ENCODE results near the gene FAM149A. TPM values are rescaled to one million over a fixed set of nuclear protein-coding genes. Genes with fewer than 3 reads are reported as not detected.
A peak's percentile ranks its signal among the peaks of the same experiment; 100 is the strongest.

FAM149A gene
- total RNA-seq, 1 donor from 2014 or later = 22.9 TPM

DNA sequence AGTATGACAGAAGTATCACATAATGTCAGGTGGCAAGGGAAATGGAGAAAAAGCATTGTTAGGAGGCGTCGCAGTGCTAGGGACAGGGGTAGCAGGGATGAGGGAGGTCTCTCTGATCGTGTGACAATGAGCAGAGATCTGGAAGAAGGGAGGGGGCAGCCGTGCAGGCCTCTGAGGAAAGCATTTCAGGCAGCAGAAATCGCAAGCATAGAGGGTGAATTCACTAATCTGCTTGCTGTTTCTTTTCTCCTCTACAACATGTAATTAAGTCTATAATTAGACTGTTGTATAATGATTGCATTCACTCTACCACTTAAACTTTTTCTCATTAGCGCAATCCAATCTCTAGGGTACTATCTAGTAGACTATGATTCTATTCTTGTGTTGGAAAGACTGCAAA is 96.0 kb downstream of the FAM149A start:
- Histone ChIP-seq H3K4me3 (ENCODE audit: low read depth, low read length) (no peak overlapping the region), H3K27me3 (ENCODE audit: control insufficient read depth, insufficient read depth, low read length) (no peaks in the 10 kb centered on the region), H3K36me3 (ENCODE audit: control insufficient read depth, insufficient read depth, low read length) (no peaks in the 10 kb centered on the region)
- DNase-seq (ENCODE audit: low read depth) = no peak
- TF ChIP-seq, protein P1, sequence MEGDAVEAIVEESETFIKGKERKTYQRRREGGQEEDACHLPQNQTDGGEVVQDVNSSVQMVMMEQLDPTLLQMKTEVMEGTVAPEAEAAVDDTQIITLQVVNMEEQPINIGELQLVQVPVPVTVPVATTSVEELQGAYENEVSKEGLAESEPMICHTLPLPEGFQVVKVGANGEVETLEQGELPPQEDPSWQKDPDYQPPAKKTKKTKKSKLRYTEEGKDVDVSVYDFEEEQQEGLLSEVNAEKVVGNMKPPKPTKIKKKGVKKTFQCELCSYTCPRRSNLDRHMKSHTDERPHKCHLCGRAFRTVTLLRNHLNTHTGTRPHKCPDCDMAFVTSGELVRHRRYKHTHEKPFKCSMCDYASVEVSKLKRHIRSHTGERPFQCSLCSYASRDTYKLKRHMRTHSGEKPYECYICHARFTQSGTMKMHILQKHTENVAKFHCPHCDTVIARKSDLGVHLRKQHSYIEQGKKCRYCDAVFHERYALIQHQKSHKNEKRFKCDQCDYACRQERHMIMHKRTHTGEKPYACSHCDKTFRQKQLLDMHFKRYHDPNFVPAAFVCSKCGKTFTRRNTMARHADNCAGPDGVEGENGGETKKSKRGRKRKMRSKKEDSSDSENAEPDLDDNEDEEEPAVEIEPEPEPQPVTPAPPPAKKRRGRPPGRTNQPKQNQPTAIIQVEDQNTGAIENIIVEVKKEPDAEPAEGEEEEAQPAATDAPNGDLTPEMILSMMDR (IDR thresholded peaks at IDR 0.05; ENCODE audit: insufficient read depth, low read length, poor library complexity, severe bottlenecking) = no peak

DNA sequence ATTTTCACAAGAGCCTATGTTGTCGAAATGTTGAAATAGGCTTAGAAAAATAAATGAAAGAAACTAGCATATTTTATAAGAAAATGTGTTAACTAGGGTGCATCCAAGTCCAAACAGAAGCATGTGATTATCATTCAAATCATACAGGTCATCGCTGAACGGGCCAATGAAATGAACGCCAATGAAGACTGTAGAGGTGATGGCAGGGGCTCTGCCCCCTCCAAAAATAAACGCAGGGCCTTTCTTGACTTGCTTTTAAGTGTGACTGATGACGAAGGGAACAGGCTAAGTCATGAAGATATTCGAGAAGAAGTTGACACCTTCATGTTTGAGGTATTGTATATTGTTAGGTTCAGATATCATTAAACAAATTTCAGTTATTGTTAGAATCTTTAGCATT is 96.5 kb downstream of the FAM149A start:
- H3K4me3 ChIP-seq (ENCODE audit: low read depth, low read length) = no peak overlapping the region
- TF ChIP-seq, protein P1 (IDR thresholded peaks at IDR 0.05; ENCODE audit: insufficient read depth, low read length, poor library complexity, severe bottlenecking) = no peak
- H3K36me3 ChIP-seq (ENCODE audit: control insufficient read depth, insufficient read depth, low read length) = no peaks in the 10 kb centered on the region
- no peaks in the 10 kb centered on the region for H3K27me3 ChIP-seq (ENCODE audit: control insufficient read depth, insufficient read depth, low read length)
- DNase-seq (ENCODE audit: low read depth) = no peak

DNA sequence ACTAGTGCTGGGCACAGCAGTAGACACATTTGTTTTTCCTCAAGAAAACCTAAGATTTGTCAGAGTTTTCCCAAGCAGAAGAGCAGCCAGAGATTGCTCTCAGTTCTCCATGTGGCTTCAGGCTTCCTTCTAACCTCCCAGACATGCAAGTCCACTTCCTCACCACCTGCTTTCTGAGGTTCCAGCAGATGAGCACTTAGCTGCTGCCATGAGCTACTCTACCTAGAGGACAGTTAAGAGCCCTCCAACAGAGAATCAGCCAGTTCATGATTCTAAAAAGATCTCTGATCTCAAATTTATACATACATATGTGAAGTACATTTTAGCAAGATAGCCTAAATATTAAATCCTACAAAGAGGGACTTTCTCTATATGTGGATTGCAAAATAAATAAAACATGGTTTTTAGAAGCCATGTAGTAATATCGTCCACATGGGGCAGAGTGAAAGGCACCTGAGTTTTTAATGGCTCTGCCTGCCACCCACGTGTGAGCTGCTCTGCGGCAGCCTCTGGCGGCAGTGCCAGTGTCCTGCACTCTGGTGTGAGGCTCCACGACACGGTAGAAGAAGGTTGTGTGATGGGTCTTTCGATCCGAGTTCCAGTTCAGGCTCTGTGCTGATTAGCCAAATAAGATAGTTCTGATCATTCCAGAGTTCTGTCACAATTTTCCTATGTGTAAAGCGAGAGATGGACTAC is 97.2 kb downstream of the FAM149A start:
- TF ChIP-seq, protein P1 (IDR thresholded peaks at IDR 0.05; ENCODE audit: insufficient read depth, low read length, poor library complexity, severe bottlenecking) = peak; percentile 69
- no peak overlapping the region for H3K4me3 ChIP-seq (ENCODE audit: low read depth, low read length)
- DNase-seq (ENCODE audit: low read depth) = no peak
- H3K27me3 ChIP-seq (ENCODE audit: control insufficient read depth, insufficient read depth, low read length) = no peaks in the 10 kb centered on the region
- no peaks in the 10 kb centered on the region for H3K36me3 ChIP-seq (ENCODE audit: control insufficient read depth, insufficient read depth, low read length)

DNA sequence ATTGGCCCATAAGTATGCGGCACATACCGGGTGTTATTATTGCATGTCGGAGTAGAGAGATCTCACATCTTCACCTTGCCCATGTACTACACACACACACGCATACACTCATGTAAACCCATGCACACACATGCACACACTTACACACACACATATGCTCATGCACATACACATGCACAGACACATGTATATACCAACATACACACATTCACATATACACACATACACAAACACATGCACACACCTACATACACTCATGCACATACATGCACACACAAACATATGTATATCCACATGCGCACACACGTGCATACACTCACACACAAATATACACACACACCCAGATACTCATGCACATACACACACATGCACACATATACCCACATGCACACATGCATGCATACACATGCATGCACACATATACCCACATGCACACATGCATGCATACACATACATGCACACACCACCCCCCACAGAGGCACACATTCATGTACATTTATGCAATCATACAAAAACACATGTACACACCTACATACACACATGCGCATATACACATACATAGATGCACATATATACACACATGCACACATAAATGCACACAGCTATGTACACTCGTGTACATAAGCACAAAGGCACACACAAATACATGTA is 98.1 kb downstream of the FAM149A start:
- Histone ChIP-seq H3K27me3 (ENCODE audit: control insufficient read depth, insufficient read depth, low read length) (no peaks in the 10 kb centered on the region), H3K36me3 (ENCODE audit: control insufficient read depth, insufficient read depth, low read length) (no peaks in the 10 kb centered on the region), H3K4me3 (ENCODE audit: low read depth, low read length) (no peak overlapping the region)
- TF ChIP-seq, protein P1 (IDR thresholded peaks at IDR 0.05; ENCODE audit: insufficient read depth, low read length, poor library complexity, severe bottlenecking) = no peak
- no peak for DNase-seq (ENCODE audit: low read depth)

DNA sequence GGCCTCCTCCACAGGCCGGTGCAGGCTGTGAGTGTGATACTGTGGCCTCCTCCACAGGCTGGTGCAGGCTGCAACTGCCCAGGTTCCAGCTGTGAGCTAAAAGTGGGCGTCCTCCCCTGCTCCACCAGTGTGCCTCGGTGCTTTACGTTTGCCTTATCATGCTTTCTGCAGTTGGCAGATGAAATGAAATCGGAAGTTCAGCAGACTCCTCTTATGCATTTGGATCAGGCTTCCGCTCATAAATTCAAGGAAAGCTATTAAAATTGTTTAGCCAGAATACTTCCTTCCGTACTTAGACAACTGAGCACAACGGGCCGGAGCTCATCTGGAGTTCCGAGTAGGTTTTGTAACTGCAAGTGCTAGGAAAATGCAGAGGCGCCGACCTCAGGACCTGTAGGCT is 98.9 kb downstream of the FAM149A start:
- TF ChIP-seq, protein P1 (IDR thresholded peaks at IDR 0.05; ENCODE audit: insufficient read depth, low read length, poor library complexity, severe bottlenecking) = no peak
- no peaks in the 10 kb centered on the region for H3K36me3 ChIP-seq (ENCODE audit: control insufficient read depth, insufficient read depth, low read length)
- no peak overlapping the region for H3K4me3 ChIP-seq (ENCODE audit: low read depth, low read length)
- DNase-seq (ENCODE audit: low read depth) = no peak
- no peaks in the 10 kb centered on the region for H3K27me3 ChIP-seq (ENCODE audit: control insufficient read depth, insufficient read depth, low read length)

Measured in kidney epithelial cell (primary cell).